GM19043 (cell line): ENCODE data around the gene ZNF385B.
"Not testable (repeated sequence)": the region's sequence is repeated elsewhere in the genome, so short reads cannot be mapped to it uniquely, and the experiment has no call there.

Experiments
- ATAC-seq: cut with Tn5 transposase; IDR thresholded peaks from one replicate; pipeline ENCODE4 v1.9.1; 2021; ENCODE audit warnings: low read depth; ENCODE audit not compliant: unreplicated experiment

Gene ZNF385B

DNA sequence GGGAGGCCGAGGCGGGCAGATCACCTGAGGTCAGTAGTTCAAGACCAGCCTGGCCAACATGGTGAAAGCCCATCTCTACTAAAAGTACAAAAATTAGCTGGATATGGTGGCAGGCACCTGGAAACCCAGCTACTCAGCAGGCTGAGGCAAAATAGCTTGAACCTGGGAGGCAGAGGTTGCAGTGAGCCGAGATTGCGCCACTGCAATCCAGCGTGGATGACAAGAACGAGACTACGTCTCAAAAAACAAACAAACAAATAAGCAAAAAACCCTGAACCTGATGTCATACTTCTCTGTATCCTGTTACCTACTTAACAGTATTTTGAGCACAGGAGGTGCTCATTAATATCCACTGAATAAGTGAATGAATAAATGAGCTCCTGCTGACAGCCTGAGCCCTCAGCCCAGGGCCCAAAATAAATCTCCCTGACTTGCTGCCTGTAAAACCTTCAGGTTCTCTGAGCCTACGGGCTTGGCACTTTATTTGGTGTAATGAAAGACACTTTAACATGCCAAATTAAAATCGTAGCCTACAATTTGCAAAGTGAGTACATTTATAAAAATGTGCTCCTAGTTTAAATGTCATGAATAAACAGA is 215.1 kb downstream of the ZNF385B start:
- ATAC-seq: no peak

DNA sequence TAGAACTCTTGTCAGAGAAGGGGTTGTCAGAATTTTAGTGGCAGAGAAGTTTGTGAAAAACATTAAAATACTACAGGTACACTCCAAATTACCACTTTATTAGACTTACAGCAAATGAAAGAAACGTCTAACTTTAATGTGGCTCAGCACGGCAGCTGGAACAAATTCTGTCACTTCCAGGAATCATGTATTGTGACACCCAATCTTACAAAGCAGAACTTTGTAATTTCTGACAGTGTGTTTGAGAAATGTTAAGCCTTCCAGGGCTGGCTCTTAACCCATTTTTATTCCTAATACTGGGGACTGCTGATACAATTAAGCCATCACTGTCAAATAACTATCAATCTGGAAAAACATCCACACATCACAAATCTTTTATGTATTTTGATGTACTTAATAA is 216.4 kb downstream of the ZNF385B start:
- no peak for ATAC-seq

DNA sequence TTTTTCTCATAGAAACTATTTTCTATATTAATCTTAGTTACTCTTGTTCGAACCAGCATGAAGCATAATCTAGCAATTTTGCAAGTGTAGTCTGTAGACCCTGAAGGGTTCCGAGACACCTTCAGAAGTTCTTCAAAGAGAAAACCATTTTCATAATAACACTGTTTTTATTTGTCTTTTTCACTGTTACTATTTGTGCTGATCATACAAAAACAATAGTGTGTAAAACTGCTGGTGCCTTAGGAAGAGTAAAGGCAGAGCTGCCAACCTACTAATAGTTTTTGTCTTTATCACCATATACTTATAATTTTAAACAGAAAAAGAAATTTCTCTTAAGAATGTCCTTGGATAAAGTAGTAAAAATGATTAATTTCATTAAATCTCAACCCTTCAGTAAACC is 218.9 kb downstream of the ZNF385B start:
- no peak for ATAC-seq

DNA sequence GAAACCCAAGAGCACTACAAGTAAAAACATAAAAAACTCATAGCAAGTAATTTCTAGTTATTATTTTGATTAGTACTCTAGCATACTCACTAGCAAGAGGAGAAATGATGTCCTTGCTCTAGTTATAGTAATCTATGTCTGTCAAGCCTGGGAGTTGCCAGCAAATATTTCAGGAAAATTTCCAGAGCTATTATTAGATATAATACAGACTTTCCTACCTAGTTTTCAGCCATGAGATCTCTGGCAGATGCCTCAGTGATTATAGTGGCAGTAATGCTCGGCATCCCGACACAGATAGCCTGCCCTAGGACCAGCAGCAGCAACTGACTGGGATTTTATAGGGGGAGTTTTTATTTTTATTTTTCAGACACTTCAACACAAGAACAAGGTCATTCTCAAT is 224.4 kb downstream of the ZNF385B start:
- ATAC-seq: no peak

DNA sequence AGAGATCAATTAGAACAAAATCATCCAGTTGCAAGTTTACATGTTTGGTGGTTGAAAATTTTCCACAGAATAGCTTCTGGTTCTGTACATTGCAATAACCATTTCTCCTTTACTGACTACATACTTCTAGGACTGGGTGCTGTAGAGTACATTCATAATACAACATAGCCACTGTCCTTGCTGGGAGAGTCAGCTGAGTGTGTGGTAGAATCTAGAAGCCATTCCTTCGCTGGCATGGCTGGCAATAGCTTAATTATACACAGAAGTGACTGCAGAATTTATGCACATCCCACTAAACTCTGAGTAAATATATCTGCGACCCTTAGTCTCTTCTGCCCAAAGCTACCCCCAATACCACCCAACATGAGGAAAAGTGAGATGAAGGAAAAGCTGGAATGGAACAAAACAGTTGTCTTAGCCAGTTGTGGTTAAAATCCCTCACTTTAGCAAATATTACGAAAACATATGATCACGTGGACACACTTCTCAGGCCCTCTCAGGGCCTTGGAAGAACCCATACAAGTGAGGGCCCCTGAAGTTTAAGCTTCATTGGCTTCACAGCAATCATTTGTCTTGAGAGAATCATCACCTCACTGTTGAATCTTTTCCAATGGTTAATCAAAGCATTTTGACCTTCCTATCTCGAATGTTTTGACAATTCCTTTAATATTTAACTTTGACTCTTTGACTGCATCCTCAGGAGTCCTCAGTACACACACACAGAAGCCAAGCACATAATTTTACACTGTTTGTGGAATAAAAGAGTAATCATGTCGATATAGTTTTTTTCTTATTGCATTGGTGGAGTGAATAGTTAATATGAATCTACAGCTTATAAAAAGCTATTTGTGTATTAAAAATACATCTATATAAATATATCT is 225.1 kb downstream of the ZNF385B start:
- no peak for ATAC-seq

DNA sequence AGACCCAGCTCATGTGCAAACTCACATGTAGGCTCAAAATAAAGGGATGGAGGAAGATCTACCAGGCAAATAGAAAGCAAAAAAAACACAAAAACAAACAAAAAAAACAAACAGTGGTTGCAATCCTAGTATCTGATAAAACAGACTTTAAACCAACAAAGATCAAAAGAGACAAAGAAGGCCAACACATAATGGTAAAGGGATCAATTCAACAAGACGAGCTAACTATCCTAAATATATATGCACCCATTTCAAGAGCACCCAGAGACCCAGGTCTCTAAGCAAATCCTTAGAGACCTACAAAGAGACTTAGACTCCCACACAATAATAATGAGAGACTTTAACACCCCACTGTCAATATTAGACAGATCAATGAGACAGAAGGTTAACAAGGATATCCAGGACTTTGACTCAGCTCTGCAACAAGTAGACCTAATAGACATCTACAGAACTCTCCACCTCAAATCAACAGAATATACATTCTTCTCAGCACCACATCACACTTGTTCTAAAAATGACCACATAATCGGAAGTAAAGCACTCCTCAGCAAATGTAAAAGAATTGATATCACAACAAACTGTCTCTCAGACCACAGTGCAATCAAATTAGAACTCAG is 229.5 kb downstream of the ZNF385B start:
- not testable (repeated sequence) for ATAC-seq

DNA sequence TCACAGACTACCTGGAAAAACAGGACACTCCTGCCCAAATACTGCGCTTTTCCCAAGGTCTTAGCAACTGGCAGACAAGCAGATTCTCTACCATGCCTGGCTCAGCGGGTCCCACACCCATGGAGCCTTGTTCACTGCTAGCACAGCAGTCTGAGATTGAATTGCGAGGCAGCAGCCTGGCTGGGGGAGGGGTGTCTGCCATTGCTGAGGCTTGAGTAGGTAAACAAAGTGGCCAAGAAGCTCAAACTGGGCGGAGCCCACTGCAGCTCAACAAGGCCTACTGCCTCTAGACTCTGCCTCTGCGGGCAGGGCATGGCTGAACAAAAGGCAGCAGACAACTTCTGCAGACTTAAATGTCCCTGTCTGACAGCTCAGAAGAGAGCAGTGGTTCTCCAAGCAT is 231.6 kb downstream of the ZNF385B start:
- not testable (repeated sequence) for ATAC-seq

DNA sequence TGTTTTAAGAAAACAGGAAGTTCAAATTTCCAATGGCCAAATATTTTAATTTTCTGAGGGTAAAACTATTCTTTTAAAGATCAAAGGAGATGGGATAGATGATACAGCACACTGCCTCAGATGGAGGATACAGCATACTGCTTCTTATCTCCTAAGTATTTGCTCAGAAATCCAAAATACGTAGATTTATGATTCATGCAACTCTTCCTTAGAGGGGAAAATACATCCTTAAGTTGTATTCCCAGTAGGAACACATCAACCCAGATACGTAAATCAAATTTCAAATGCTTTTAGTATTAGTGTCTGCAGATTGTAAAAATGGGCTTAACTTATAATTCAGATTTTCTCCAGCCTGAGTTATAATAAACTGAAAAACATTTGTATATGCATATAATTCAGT is 235.2 kb downstream of the ZNF385B start:
- no peak for ATAC-seq

DNA sequence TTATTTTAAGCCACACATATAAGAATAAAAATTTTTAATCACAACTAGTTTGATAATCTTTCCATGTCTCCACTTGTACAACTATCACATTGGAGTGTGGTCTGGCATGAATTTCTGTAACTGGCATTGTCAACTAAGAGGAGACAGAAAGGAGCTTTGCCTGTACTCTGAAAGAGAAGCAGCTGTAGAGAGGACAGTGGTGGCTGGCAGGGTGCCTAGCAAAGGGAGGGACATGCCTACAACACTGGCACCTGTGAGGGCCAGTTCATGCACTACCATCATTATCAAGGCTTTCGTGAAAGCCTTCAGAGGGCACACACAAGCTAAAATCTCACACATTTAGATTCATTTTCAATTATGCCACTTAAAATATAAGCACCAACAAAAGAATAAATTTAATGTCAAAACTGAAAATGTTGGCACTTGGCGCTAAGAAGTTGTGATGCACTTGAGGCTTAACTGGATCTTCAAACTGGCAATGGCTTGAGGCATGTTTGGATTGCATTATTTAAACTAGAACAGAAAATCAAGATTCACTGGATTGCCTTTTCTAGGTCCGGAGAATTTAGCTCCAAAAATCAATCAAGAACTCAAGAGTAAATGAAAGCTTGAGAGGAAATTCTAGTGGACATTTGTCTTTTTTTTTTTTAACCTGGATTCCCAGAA is 238.6 kb downstream of the ZNF385B start:
- ATAC-seq: no peak

DNA sequence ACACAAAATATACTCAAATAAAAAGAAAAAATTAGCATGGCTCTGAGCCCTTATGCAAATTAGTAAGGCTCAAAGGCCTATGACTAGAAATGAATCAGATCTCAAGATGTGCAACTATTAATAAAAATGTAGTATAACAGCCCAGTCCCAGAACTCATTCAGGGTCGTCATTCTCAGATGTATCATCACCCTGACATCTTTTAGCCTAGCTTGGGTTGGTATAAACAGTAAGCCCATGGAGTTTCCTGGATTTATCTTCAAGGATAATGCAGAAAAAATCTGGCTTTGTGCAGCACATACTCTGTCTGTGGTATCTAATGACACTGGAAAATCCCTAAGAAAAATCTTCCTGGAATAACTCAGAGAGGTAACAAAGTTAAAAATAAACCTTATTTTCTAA is 239.3 kb downstream of the ZNF385B start:
- ATAC-seq: no peak

DNA sequence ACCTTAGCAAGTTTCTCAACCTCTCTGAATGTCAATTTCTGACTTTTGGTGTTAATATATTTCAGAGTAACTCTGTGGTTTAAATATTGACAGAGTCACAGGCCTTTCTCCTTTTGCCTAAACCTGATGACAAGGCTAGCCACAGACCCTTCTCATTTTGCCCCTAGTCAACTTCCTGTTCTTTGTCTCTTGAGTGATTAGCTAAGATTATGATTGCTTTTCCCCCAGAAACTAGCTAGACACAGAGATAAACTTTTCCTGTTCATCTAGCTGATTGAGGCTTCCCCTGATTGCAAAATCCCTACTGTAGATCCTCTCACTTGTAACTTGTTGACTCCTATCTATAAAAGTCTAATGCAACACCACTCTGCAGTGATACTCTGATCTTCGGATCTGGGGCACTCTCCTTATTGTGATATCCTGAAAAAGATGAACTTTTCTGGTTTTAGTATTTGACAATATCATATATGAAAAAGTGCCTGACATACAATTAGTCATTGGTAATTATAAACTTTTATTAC is 241.4 kb downstream of the ZNF385B start:
- no peak for ATAC-seq

DNA sequence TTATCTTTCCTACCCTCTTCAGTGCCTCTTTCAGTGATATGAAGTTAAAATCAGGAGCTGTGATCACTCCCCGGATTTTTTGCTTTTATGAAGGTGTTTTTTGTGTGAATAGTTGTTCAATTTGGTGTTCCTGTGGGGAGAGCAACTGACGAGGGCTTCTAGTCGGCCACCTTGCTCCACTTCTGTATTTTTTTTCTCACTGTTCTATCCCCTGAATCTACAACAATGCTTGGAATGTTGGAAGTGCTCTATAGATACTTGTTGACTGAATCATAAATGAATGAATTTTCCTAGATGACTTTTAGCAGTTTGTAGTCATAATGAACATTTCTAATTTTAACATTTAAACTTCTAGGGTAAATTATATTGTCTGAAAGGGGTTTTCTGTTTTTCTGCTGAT is 247.3 kb downstream of the ZNF385B start:
- ATAC-seq: no peak

DNA sequence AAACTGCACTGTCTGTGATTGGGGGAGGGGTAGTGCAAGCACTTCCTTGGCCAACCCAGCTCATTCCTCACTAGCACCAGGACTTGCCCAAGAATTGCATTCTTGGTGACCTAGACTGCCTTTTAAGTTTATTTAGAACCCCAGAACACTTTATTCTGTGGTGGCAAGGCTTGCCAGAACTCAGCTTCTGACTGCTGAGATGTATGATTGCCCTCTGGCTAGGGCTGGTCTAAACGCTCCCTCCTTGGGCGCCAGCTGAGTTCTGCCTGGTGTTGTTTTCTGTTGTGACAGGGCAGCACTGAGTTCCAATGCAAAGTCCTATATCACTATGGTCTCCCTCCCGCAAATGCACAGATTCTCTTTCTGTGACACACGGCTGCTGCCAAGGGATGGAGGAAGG is 247.7 kb downstream of the ZNF385B start:
- ATAC-seq: no peak

DNA sequence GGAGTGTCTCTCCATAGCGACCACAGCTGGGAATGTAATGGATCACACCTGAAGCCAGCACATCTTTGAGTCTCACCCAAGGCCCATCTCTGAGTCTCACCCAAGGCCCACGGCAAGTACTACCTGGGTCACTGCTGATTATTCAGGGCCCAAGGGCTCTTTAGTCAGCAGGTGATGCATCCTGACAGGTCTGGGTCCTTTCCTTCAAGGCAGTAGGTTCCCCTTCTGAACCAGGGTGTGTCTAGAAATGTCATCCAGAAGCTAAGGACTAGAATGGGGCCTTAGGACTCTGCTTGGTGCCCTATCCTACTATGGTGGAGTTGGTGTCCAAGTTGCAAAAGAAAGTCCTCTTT is 248.1 kb downstream of the ZNF385B start:
- no peak for ATAC-seq

DNA sequence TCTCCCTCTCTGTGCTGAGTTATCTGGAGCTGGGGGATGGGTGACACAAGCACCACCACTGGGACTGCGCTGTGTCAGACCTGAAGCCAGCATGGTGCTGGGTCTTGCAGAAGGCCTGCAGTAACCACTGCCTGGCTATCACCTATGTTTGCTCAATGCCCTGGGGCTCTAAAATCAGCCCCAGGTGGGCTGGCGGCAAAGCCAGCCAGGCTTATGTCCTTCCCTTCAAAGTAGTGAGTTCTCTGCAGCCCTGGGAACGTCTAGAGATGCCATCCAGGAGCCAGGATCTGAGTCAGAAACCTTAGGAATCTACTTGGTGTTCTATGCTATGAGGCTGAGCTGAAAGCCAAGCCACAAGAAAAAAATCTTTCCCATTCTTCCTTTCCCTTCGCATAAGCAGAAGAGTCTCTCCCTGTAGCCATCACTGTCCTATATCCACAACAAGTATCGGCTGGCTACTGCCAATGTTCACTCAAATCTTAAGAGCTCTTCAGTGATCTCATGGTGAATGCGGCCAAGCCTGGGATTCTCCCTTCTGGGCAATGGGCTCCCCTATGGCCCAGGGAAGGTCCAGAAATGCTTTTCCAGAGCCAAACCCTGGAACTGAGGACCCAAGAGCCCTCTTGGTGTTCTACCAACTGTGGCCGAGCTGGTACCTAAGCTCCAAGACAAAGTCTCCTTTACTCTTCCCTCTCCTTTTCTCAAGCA is 248.7 kb downstream of the ZNF385B start:
- ATAC-seq: no peak

DNA sequence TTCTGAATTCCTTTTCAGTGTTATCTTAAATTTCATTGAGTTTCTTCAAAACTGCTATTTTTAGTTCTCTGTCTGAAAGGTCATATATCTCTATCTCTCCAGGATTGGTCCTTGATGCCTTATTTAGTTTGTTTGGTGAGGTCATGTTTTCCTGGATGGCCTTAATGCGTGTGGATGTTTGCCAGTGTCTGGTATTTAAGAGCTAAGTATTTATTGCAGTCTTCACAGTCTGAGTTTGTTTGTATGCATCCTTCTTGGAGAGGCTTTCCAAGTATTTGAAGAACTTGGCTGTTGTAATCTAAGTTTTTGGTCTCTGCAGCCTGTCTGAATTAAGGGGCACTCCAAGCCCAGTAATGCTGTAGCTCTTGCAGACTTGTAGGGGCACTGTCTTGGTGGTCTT is 249.3 kb downstream of the ZNF385B start:
- ATAC-seq: no peak

DNA sequence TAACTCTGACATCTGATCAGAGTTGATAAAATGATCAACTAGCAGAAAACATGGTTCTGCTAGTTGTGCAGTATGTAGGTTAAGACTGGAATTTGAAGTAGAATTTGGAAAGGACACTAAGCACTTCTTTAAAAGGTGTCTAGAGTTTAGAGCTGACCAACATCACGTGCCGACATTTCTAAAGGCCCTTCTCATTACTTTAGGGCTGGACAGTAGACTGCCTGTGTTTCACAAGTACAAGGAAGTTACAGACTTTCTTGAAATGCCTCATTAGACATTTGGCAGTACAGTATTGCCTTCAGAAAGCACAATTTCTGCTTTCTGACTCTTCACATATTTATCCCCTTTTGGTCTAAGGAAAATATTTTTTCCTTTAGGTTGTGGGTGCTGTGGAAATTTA is 255.3 kb downstream of the ZNF385B start:
- no peak for ATAC-seq

DNA sequence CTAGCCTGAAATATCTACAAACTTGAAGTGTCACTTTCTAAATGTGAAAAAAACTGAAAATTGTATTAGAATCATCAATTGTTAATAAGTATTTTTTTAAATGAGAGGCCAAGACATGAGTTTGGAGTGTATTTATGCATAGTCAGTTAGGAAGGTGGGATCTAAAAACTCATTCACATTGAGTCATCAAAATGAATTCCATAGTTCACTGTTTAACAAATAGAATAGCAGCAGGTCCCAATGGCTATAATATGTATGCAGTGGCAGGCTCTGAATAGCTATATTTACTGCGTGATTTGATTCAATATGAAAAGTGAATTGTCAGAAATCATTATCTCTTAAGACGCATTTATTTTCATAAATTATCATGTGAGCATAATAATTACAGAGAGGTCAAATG is 256.1 kb downstream of the ZNF385B start:
- ATAC-seq: no peak

DNA sequence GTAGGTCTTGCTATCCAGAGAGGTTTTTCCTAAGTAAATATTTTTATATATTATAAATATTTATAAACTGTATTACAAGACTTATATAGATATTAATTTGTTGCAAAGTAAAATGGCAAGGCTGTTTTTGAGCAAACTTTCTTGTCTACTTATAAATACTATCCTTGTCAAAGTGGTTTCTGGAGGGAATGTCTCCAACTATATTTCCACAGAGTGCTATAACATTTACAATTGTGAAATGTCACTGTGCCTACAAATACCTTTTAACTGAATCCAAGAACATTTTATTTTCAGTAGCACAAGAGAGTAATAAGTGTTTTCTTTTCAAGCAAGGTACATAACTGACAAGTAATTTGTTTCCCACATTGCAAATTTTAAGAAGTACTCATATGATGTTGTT is 256.8 kb downstream of the ZNF385B start:
- no peak for ATAC-seq

DNA sequence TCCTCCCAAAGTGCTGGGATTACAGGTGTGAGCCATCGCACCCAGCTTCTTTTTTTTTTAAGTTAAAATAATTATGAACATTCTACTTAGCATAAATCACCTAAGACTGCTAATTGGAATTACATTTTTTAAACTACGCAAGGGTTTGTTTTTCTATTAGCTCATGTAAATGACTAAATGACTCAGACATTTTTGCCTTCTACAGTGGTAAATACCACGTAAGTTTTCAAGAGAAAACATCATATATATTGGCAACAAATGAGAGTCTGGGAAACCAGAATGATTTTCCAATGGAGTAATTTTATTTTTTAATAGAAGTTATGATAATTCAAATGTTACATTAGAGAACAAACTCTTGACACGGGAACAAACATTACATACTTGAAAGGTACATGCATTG is 259.0 kb downstream of the ZNF385B start:
- ATAC-seq: no peak

DNA sequence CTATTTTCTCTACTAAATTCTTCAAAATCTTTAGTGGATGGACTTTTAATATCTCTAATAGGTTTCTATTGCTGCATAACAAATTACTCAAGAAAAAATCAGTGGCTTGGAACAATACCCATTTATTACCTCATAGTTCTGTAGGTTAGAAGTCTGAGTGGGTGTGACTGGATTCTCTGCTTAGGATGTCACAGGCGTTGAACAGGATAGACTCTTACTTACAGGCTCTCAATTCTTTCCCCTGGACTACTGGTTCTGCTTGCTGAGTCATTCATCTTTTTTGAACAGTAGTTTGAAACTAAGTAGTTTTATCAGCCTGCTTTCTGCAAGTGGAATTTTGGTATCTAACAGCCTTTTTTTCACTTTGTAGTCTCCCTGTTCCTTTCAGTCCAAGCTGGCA is 265.4 kb downstream of the ZNF385B start:
- no peak for ATAC-seq
